Measurements from ENCODE around the gene CD200R1. TPM values are rescaled to one million over a fixed set of nuclear protein-coding genes. Genes with fewer than 3 reads are reported as not detected.

Gene CD200R1
- total and polyA plus RNA-seq, 2 experiments from 2014 or later = 0.45 to 0.93 TPM

GRCh38 chr3:113002037-113002436, 27.1 kb upstream of the CD200R1 start:
- Histone ChIP-seq H3K27ac (no peak overlapping the region), H3K4me1 (ENCODE audit: insufficient read depth) (no peaks in the 10 kb centered on the region), H3K9me2 (replicated peaks; ENCODE audit: insufficient read depth) (no peaks in the 10 kb centered on the region), H3K4me3 (no peak overlapping the region), H3K79me2 (peaks cover 2% of the 10 kb centered on the region), H3K36me3 (replicated peaks; ENCODE audit: insufficient read depth, low read depth) (no peaks in the 10 kb centered on the region), H2AFZ (no peak overlapping the region), H3K27me3 (no peaks in the 10 kb centered on the region), H4K20me1 (ENCODE audit: insufficient read depth, poor library complexity, severe bottlenecking) (no peaks in the 10 kb centered on the region), H3K4me2 (no peak overlapping the region), H3K9me3 (ENCODE audit: low read depth) (no peaks in the 10 kb centered on the region)
- DNase-seq (ENCODE audit: low spot score) = no peak
- TF ChIP-seq EZH2 (IDR thresholded peaks at IDR 0.05; ENCODE audit: borderline replicate concordance) (no peak), EZH2phosphoT487 (IDR thresholded peaks at IDR 0.05; ENCODE audit: low read depth, severe bottlenecking, unreplicated experiment) (no peak)
- TF ChIP-seq, protein P1, sequence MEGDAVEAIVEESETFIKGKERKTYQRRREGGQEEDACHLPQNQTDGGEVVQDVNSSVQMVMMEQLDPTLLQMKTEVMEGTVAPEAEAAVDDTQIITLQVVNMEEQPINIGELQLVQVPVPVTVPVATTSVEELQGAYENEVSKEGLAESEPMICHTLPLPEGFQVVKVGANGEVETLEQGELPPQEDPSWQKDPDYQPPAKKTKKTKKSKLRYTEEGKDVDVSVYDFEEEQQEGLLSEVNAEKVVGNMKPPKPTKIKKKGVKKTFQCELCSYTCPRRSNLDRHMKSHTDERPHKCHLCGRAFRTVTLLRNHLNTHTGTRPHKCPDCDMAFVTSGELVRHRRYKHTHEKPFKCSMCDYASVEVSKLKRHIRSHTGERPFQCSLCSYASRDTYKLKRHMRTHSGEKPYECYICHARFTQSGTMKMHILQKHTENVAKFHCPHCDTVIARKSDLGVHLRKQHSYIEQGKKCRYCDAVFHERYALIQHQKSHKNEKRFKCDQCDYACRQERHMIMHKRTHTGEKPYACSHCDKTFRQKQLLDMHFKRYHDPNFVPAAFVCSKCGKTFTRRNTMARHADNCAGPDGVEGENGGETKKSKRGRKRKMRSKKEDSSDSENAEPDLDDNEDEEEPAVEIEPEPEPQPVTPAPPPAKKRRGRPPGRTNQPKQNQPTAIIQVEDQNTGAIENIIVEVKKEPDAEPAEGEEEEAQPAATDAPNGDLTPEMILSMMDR (IDR thresholded peaks at IDR 0.05; ENCODE audit: poor library complexity) = no peak

DNA sequence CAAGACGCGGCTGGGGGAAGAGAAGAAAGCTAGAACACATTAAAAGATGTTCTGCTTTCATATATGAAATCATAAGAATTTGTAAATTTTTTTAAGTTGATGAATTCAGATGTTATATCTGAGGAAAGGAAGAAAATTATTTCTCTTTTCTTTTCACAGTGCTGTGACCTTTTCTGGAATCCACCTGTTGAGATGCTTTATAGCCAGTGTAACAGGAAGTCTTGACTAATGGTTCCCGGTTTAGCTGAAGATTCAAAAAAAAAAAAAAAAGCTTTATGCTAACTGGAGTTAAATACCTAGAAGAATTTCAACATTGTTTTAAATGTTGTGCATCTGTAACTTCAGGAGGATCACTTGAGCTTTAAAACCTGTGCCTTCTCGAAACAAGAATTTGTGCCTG, 25.8 kb upstream of the CD200R1 start:
- TF ChIP-seq EZH2phosphoT487 (IDR thresholded peaks at IDR 0.05; ENCODE audit: low read depth, severe bottlenecking, unreplicated experiment) = no peak
- Histone ChIP-seq H3K9me3 (ENCODE audit: low read depth) (no peaks in the 10 kb centered on the region), H3K79me2 (peaks cover 2% of the 10 kb centered on the region), H3K27me3 (no peaks in the 10 kb centered on the region), H3K27ac (no peak overlapping the region), H3K4me1 (ENCODE audit: insufficient read depth) (no peaks in the 10 kb centered on the region), H3K9me2 (replicated peaks; ENCODE audit: insufficient read depth) (no peaks in the 10 kb centered on the region), H4K20me1 (ENCODE audit: insufficient read depth, poor library complexity, severe bottlenecking) (no peaks in the 10 kb centered on the region), H3K4me3 (no peak overlapping the region), H2AFZ (no peak overlapping the region), H3K36me3 (replicated peaks; ENCODE audit: insufficient read depth, low read depth) (no peaks in the 10 kb centered on the region), H3K4me2 (no peak overlapping the region)
- no peak for DNase-seq (ENCODE audit: low spot score)
- 91% methylated on average over 4 of the region's 4 CpGs for WGBS (ENCODE audit: low lambda C conversion rate, missing lambda C conversion rate)

DNA sequence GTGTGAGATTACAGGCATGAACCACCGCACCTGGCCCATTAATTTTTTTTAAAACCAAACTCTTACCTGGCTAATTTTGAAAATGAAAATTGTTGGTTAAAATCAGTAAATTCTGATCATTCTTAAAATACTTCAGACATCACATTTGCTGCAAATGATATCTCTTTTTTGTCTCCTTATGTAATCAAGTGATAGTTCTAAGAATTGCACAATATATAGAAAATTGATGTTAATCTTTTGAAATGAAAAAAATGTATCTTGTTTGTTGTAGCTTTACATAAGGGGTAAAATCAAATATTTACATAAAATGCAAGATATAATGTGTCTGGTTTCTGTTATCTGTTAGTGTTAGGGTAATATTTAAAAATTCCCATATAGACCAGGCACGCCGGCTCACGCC, 20.9 kb upstream of the CD200R1 start:
- 89% methylated on average over 4 of the region's 4 CpGs for WGBS (ENCODE audit: low lambda C conversion rate, missing lambda C conversion rate)
- no peak overlapping the region for H3K4me3 ChIP-seq
- no peak for TF ChIP-seq EZH2phosphoT487 (IDR thresholded peaks at IDR 0.05; ENCODE audit: low read depth, severe bottlenecking, unreplicated experiment)
- TF ChIP-seq EZH2 (IDR thresholded peaks at IDR 0.05; ENCODE audit: borderline replicate concordance) = no peak
- TF ChIP-seq, protein P1 (IDR thresholded peaks at IDR 0.05; ENCODE audit: poor library complexity) = no peak
- H3K27ac ChIP-seq = no peak overlapping the region
- no peaks in the 10 kb centered on the region for H3K9me2 ChIP-seq (replicated peaks; ENCODE audit: insufficient read depth)
- no peaks in the 10 kb centered on the region for H3K27me3 ChIP-seq
- DNase-seq (ENCODE audit: low spot score) = no peak
- H3K4me1 ChIP-seq (ENCODE audit: insufficient read depth) = peaks cover 10% of the 10 kb centered on the region
- H3K9me3 ChIP-seq (ENCODE audit: low read depth) = no peaks in the 10 kb centered on the region
- peaks cover 33% of the 10 kb centered on the region for H3K79me2 ChIP-seq
- H3K36me3 ChIP-seq (replicated peaks; ENCODE audit: insufficient read depth, low read depth) = no peaks in the 10 kb centered on the region
- no peaks in the 10 kb centered on the region for H4K20me1 ChIP-seq (ENCODE audit: insufficient read depth, poor library complexity, severe bottlenecking)
- H3K4me2 ChIP-seq = no peak overlapping the region
- H2AFZ ChIP-seq = no peak overlapping the region

DNA sequence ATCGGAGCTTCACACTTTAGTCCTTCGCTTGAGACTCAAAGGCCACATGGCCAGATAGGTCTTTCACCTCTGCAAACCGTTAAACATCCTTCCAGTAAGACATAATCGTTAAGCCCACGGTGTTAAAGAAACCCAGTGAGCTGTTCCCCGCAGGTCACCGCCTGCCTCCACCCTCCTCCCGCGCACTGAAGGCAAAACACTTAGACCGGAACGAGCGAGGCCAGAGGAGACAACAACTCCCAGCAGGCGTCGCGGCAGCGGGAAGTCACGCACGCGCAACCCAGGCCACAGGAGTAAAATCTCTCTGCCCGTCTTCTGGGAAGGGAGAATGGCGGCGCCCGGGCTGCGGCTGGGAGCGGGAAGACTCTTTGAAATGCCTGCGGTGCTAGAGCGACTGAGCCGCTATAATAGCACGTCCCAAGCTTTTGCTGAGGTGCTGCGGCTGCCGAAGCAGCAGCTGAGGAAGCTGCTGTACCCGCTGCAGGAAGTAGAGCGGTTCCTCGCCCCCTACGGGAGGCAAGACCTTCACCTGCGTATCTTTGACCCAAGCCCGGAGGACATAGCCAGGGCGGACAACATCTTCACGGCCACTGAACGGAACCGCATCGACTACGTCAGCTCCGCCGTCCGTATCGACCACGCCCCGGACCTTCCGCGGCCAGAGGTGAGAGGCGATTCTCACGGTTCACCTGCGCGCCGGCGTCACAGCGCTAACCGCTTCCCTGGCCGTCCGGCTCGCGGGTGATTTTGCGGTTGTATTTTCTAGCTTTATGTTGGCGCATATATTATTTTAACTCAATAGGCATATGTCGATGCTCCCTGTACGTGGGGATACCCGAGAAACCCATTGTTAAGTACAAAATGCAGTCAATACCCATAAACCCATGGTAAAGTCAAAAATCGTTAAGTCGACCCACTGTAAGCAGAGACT, 16.0 kb upstream of the CD200R1 start, which contains the start of gene GTPBP8:
TSS of gene GTPBP8 (plus strand) at position 313 of the 931 bp plus-strand sequence. CDS start at position 329, 16 bp downstream.
- WGBS (ENCODE audit: low lambda C conversion rate, missing lambda C conversion rate) = 1% methylated on average over 67 of the region's 70 CpGs
- H3K79me2 ChIP-seq = peaks cover 31% of the 10 kb centered on the region
- peak within 1 kb of the TSS; percentile 82 for H2AFZ ChIP-seq
- peak; percentile 95 for DNase-seq (ENCODE audit: low spot score)
- peak within 1 kb of the TSS; percentile 98 for H3K27ac ChIP-seq
- TF ChIP-seq EZH2 (IDR thresholded peaks at IDR 0.05; ENCODE audit: borderline replicate concordance) = no peak
- no peak for TF ChIP-seq EZH2phosphoT487 (IDR thresholded peaks at IDR 0.05; ENCODE audit: low read depth, severe bottlenecking, unreplicated experiment)
- TF ChIP-seq, protein P1 (IDR thresholded peaks at IDR 0.05; ENCODE audit: poor library complexity) = no peak
- no peaks in the 10 kb centered on the region for H3K27me3 ChIP-seq
- H3K36me3 ChIP-seq (replicated peaks; ENCODE audit: insufficient read depth, low read depth) = no peaks in the 10 kb centered on the region
- H4K20me1 ChIP-seq (ENCODE audit: insufficient read depth, poor library complexity, severe bottlenecking) = no peaks in the 10 kb centered on the region
- H3K9me2 ChIP-seq (replicated peaks; ENCODE audit: insufficient read depth) = no peaks in the 10 kb centered on the region
- peak within 1 kb of the TSS; percentile 82 for H3K4me3 ChIP-seq
- peaks cover 14% of the 10 kb centered on the region for H3K4me1 ChIP-seq (ENCODE audit: insufficient read depth)
- peak within 1 kb of the TSS; percentile 70 for H3K4me2 ChIP-seq
- no peaks in the 10 kb centered on the region for H3K9me3 ChIP-seq (ENCODE audit: low read depth)
